Heart right ventricle (tissue), 16 donors: ENCODE measurements around the gene CLEC10A. TPM values are rescaled to one million over a fixed set of nuclear protein-coding genes. Genes with fewer than 3 reads are reported as not detected.

Experiments used
- ATAC-seq, 8 donors: fragments of 200-7000 bp; cut with Tn5 transposase; one replicate each; pipeline ENCODE4 v1.9.1; 2020; ENCODE audit warnings: mild to moderate bottlenecking in 8 of 8, moderate library complexity in 8 of 8, moderate number of reproducible peaks in 1 of 8
- DNase-seq, 2 donors: peaks; one replicate each; pipeline ENCODE4 v3.0.0-alpha.2; 2020
- H3K27ac ChIP-seq, 10 donors: fragments of 200-600 bp; sonication (generic) in 2 of 10; one replicate each; pipeline versions ENCODE4 v1.5.0 to v1.8.0; 2020 to 2022; ENCODE audit warnings: mild to moderate bottlenecking in 3 of 10
- H3K27me3 ChIP-seq, 7 donors: fragments of 200-600 bp; one replicate each; pipeline ENCODE4 v1.8.0; 2021 to 2022; ENCODE audit warnings: mild to moderate bottlenecking in 2 of 7
- H3K36me3 ChIP-seq, 9 donors: fragments of 200-600 bp; sonication (generic) in 1 of 9; one replicate each; pipeline versions ENCODE4 v1.5.0 to v1.8.0; 2020 to 2022; ENCODE audit warnings: mild to moderate bottlenecking in 2 of 9
- H3K4me1 ChIP-seq, 9 donors: fragments of 200-600 bp; sonication (generic) in 1 of 9; one replicate each; pipeline versions ENCODE4 v1.5.0 to v1.8.0; 2020 to 2022; ENCODE audit warnings: mild to moderate bottlenecking in 4 of 9
- H3K4me3 ChIP-seq, 10 donors: fragments of 200-600 bp; sonication (generic) in 2 of 10; one replicate each; pipeline versions ENCODE4 v1.5.0 to v1.8.0; 2020 to 2022; ENCODE audit warnings: mild to moderate bottlenecking in 7 of 10, moderate library complexity in 2 of 10
- H3K9me3 ChIP-seq, 11 donors: fragments of 200-600 bp in 10 of 11; sonication (generic) in 2 of 11; one replicate each; pipeline versions ENCODE4 v1.5.0 to v1.8.0; 2013 to 2022; ENCODE audit warnings: mild to moderate bottlenecking in 2 of 11, control low read depth in 1 of 11, moderate library complexity in 1 of 11
- CTCF ChIP-seq, 9 donors: fragments of 200-600 bp; sonication (generic) in 2 of 9; IDR thresholded peaks; one replicate each; pipeline versions ENCODE4 v1.5.0 to v1.8.0; 2021 to 2022; ENCODE audit warnings: antibody characterized with exemption in 9 of 9, mild to moderate bottlenecking in 5 of 9, moderate library complexity in 1 of 9
- WGBS, 2 donors: extraction: QIAGEN DNeasy Blood & Tissue Kit; methylation state at CpG; one replicate each; pipeline ENCODE4 v1.1.7; 2013; ENCODE audit warnings: inconsistent platforms in 1 of 2; 5-methylcytosine and 5-hydroxymethylcytosine counted together
- intact Hi-C, 10 donors: fragments of 100-400 bp; cut with DNase I; formaldehyde crosslinking; loops; one replicate each; pipeline versions ENCODE4 v1.11.1 to v1.14.2; 2022
- polyA plus RNA-seq, 2 donors: library from polyadenylated mRNA; stranded (reverse); fragments of 200-250 nt; gene quantifications; one replicate each; pipeline ENCODE4 v1.2.3, GENCODE V29; 2013
- total RNA-seq, 10 donors: library from RNA; stranded (reverse); fragmentation: NEBNext Ultra II Directional in 3 of 10; extraction: Animal tissue kit (Norgen Biotek cat#: 25700) in 3 of 10; gene quantifications; one replicate each; pipeline versions ENCODE4 v1.2.1 to v1.2.4, GENCODE V29; 2021 to 2023
- donor health status: Arrhythmogenic right ventricular cardiomyopathy.
- donor health status: ischemic (EF 13 %, LVEDD 7.1; RV severe dilation, severe dysfunction).
- donor health status: healthy with polysubstance abuse.
- donor health status: DM: no; HTN: yes; CAD: no.
- donor health status: DM: no; HTN: no; CAD: no.
- donor health status: ischemic (EF 25% LVEDD 6.9; RV normal size, moderate dysfunction).
- donor health status: ischemic (EF 25% LVEDD 5.7; RV mildly dilated, moderate dysfunction).
- donor health status: healthy.
- donor health status: DM: yes; HTN: yes; CAD: no.
- donor health status: Ischemic cardiomyopathy.
- donor health status: ischemic (EF 35%, LVEDD 5.7; RV mildly dilated, moderate dysfunction).
- donor health status: nonischemic (EF 11% LVEDD 7.7; RV severe dilation, severe dysfunction).
- donor health status: DM: yes; HTN: yes; CAD: no.
- donor health status: PGD.
- donor health status: ischemic (EF 29% LVEDD 5.4; RV normal size, mild dysfunction).
- donor health status: nonischemic (EF 23%, LVEDD 6.1; RV moderate dilation, normal function).

Gene CLEC10A
- total and polyA plus RNA-seq, 12 donors, result 1.4 to 26.3 (median 2.3) TPM

- TF ChIP-seq CTCF (IDR thresholded peaks at IDR 0.05), result no peak
- 55 to 58% methylated on average over 8 of the region's 8 CpGs for WGBS, 2 donors
- Histone ChIP-seq H3K9me3 (no peaks in the 10 kb centered on the region), H3K27me3 (no peaks in the 10 kb centered on the region), H3K27ac (peak overlapping the region; percentile 35 to 85 (median 73)), H3K4me3 (peak overlapping the region in 2 of 10 donors; percentile 6), H3K36me3 (peaks cover 0 to 39% (median 0%) of the 10 kb centered on the region in 9 donors), H3K4me1 (peaks cover 2 to 71% (median 40%) of the 10 kb centered on the region in 9 donors)
- ATAC-seq, result peak; percentile 66 to 88 (median 74)
- peak in 1 of 2 donors; percentile 72 for DNase-seq
- intact Hi-C loops, result loop anchor here in 1 of 10 donors (10.0 kb wide), 1 partner anchor 275 kb away; the partner anchor contains the start of gene XAF1
Measured at GRCh38 chr17:7029659-7030058, 50.4 kb downstream of the CLEC10A start.

- H3K36me3 ChIP-seq, result peaks cover 0 to 45% (median 0%) of the 10 kb centered on the region in 9 donors
- intact Hi-C loops, result loop anchor here in 1 of 10 donors (10.0 kb wide), 1 partner anchor 274 kb away; the partner anchor contains the start of gene XAF1
- DNase-seq (no peak), ATAC-seq (no peak)
- H3K27ac ChIP-seq, result peak overlapping the region; percentile 35 to 85 (median 69)
- H3K4me1 ChIP-seq, result peaks cover 2 to 69% (median 38%) of the 10 kb centered on the region in 9 donors
- no peak for TF ChIP-seq CTCF (IDR thresholded peaks at IDR 0.05)
- no peaks in the 10 kb centered on the region for H3K9me3 ChIP-seq
- WGBS, 2 donors, result 74 to 81% methylated on average over 3 of the region's 3 CpGs
- H3K4me3 ChIP-seq, result peak overlapping the region in 3 of 10 donors; percentile 3 to 7 (median 6)
- H3K27me3 ChIP-seq, result no peaks in the 10 kb centered on the region
Measured at GRCh38 chr17:7029096-7029495, 51.0 kb downstream of the CLEC10A start.

GRCh38 chr17:7027335-7027734, 52.7 kb downstream of the CLEC10A start:
- TF ChIP-seq CTCF (IDR thresholded peaks at IDR 0.05), result no peak
- Histone ChIP-seq H3K27ac (peak overlapping the region in 9 of 10 donors; percentile 13 to 85 (median 61)), H3K4me3 (peak overlapping the region in 6 of 10 donors; percentile 59 to 68 (median 62)), H3K36me3 (peaks cover 0 to 46% (median 0%) of the 10 kb centered on the region in 9 donors), H3K27me3 (peaks cover 0 to 12% (median 7%) of the 10 kb centered on the region in 7 donors), H3K4me1 (peaks cover 2 to 68% (median 42%) of the 10 kb centered on the region in 9 donors), H3K9me3 (no peaks in the 10 kb centered on the region)
- intact Hi-C loops, result loop anchor here in 1 of 10 donors (10.0 kb wide), 1 partner anchor 273 kb away; the partner anchor contains the start of gene XAF1
- 55 to 58% methylated on average over 13 of the region's 13 CpGs for WGBS, 2 donors
- DNase-seq, result no peak
- ATAC-seq, result no peak

GRCh38 chr17:7026471-7027115, 53.5 kb downstream of the CLEC10A start:
- no peak for TF ChIP-seq CTCF (IDR thresholded peaks at IDR 0.05)
- Histone ChIP-seq H3K9me3 (no peaks in the 10 kb centered on the region), H3K36me3 (peaks cover 0 to 46% (median 0%) of the 10 kb centered on the region in 9 donors), H3K27me3 (peaks cover 0 to 18% (median 10%) of the 10 kb centered on the region in 7 donors), H3K4me3 (peak overlapping the region in 7 of 10 donors; percentile 3 to 68 (median 60)), H3K4me1 (peaks cover 8 to 75% (median 49%) of the 10 kb centered on the region in 9 donors), H3K27ac (peak overlapping the region; percentile 14 to 85 (median 56))
- 71 to 82% methylated on average over 29 of the region's 29 CpGs for WGBS, 2 donors
- intact Hi-C loops, result loop anchor here in 1 of 10 donors (10.0 kb wide), 1 partner anchor 272 kb away; the partner anchor contains the start of gene XAF1
- ATAC-seq, result no peak
- no peak for DNase-seq
